Loucy (cell line): ENCODE data around the gene ASTN2.

ENCODE experiments used
- H2AFZ ChIP-seq: fragments of 200-600 bp; sonication (generic); 2 replicates; pipeline ENCODE4 v1.6.0; 2016; ENCODE audit warnings: antibody characterized with exemption, mild to moderate bottlenecking, low read length, moderate library complexity
- H3F3A ChIP-seq: fragments of 200-600 bp; 2 replicates; pipeline ENCODE4 v1.6.0; 2016; ENCODE audit warnings: antibody characterized with exemption, low read depth, mild to moderate bottlenecking
- H3K27me3 ChIP-seq: fragments of 200-600 bp; sonication (generic); 2 replicates; pipeline ENCODE4 v1.6.1; 2014; ENCODE audit warnings: low read length, mild to moderate bottlenecking; ENCODE audit not compliant: insufficient read depth, poor library complexity, severe bottlenecking
- H3K36me3 ChIP-seq: fragments of 200-600 bp; sonication (generic); 2 replicates; pipeline ENCODE4 v1.6.1; 2016; ENCODE audit warnings: low read length; ENCODE audit not compliant: insufficient read depth
- H3K4me1 ChIP-seq: fragments of 200-600 bp; sonication (generic); 2 replicates; pipeline ENCODE4 v1.5.1; 2014; ENCODE audit warnings: low read length, mild to moderate bottlenecking; ENCODE audit not compliant: insufficient read depth, poor library complexity, severe bottlenecking
- H3K4me2 ChIP-seq: fragments of 200-600 bp; sonication (generic); 2 replicates; pipeline ENCODE4 v1.6.0; 2014; ENCODE audit warnings: antibody characterized with exemption, low read length, low read depth, mild to moderate bottlenecking; ENCODE audit not compliant: poor library complexity, severe bottlenecking
- H3K4me3 ChIP-seq: fragments of 200-600 bp; sonication (generic); 2 replicates; pipeline ENCODE4 v1.5.1; 2014; ENCODE audit warnings: low read length, mild to moderate bottlenecking, mixed read lengths; ENCODE audit not compliant: poor library complexity, severe bottlenecking
- H3K79me2 ChIP-seq: fragments of 200-600 bp; sonication (generic); 2 replicates; pipeline ENCODE4 v1.6.1; 2014; ENCODE audit warnings: low read length; ENCODE audit not compliant: insufficient read depth
- H3K9ac ChIP-seq: fragments of 200-600 bp; sonication (generic); 2 replicates; pipeline ENCODE4 v1.6.0; 2014; ENCODE audit warnings: mild to moderate bottlenecking, low read depth, low read length, moderate library complexity; ENCODE audit not compliant: poor library complexity, severe bottlenecking
- H3K9me2 ChIP-seq: fragments of 200-600 bp; sonication (generic); replicated peaks from 2 replicates; pipeline ENCODE4 v1.6.1; 2016; ENCODE audit warnings: low read depth, low read length, mixed read lengths
- H3K9me3 ChIP-seq: fragments of 200-600 bp; sonication (generic); 2 replicates; pipeline ENCODE4 v1.6.1; 2014; ENCODE audit warnings: mild to moderate bottlenecking, antibody characterized with exemption, low read length, low read depth; ENCODE audit not compliant: insufficient read depth
- H4K20me1 ChIP-seq: fragments of 200-600 bp; sonication (generic); 2 replicates; pipeline ENCODE4 v1.6.0; 2014; ENCODE audit warnings: antibody characterized with exemption, low read length, mild to moderate bottlenecking; ENCODE audit not compliant: insufficient read depth, poor library complexity, severe bottlenecking
- CTCF ChIP-seq: fragments of 200-600 bp; sonication (generic); conservative IDR thresholded peaks from 2 replicates; pipeline ENCODE4 v1.5.1; 2014; ENCODE audit warnings: mild to moderate bottlenecking, antibody characterized with exemption, low read length
- EZH2phosphoT487 ChIP-seq: fragments of 200-600 bp; IDR thresholded peaks from 2 replicates; pipeline ENCODE4 v1.6.1; 2018; ENCODE audit warnings: antibody characterized with exemption, mild to moderate bottlenecking, moderate library complexity, borderline replicate concordance

The ASTN2 gene

GRCh38 chr9:116944714-116945534 is 469.9 kb downstream of the ASTN2 start:
- no peaks in the 10 kb centered on the region for H4K20me1 ChIP-seq
- TF ChIP-seq CTCF: no peak
- no peak for TF ChIP-seq EZH2phosphoT487
- H3K9me2 ChIP-seq: no peaks in the 10 kb centered on the region
- no peaks in the 10 kb centered on the region for H3K79me2 ChIP-seq
- no peak overlapping the region for H3K9ac ChIP-seq
- no peaks in the 10 kb centered on the region for H3F3A ChIP-seq
- H3K4me3 ChIP-seq: no peak overlapping the region
- no peak overlapping the region for H2AFZ ChIP-seq
- no peak overlapping the region for H3K4me2 ChIP-seq
- no peaks in the 10 kb centered on the region for H3K4me1 ChIP-seq
- H3K27me3 ChIP-seq: no peaks in the 10 kb centered on the region
- no peaks in the 10 kb centered on the region for H3K36me3 ChIP-seq
- no peaks in the 10 kb centered on the region for H3K9me3 ChIP-seq

GRCh38 chr9:116943970-116944369 is 470.9 kb downstream of the ASTN2 start:
- H3F3A ChIP-seq: no peaks in the 10 kb centered on the region
- no peak overlapping the region for H3K4me2 ChIP-seq
- H3K9ac ChIP-seq: no peak overlapping the region
- TF ChIP-seq EZH2phosphoT487 (no peak), CTCF (no peak)
- H3K4me1 ChIP-seq: no peaks in the 10 kb centered on the region
- H3K27me3 ChIP-seq: no peaks in the 10 kb centered on the region
- H3K9me3 ChIP-seq: no peaks in the 10 kb centered on the region
- H2AFZ ChIP-seq: no peak overlapping the region
- H3K9me2 ChIP-seq: no peaks in the 10 kb centered on the region
- H3K36me3 ChIP-seq: no peaks in the 10 kb centered on the region
- no peaks in the 10 kb centered on the region for H4K20me1 ChIP-seq
- no peaks in the 10 kb centered on the region for H3K79me2 ChIP-seq
- H3K4me3 ChIP-seq: no peak overlapping the region

- Histone ChIP-seq H3F3A (no peaks in the 10 kb centered on the region), H3K9me3 (no peaks in the 10 kb centered on the region), H3K9me2 (no peaks in the 10 kb centered on the region), H3K9ac (no peak overlapping the region), H3K4me3 (no peak overlapping the region), H3K27me3 (no peaks in the 10 kb centered on the region), H3K79me2 (no peaks in the 10 kb centered on the region), H3K4me2 (no peak overlapping the region), H3K4me1 (no peaks in the 10 kb centered on the region), H4K20me1 (no peaks in the 10 kb centered on the region), H2AFZ (no peak overlapping the region), H3K36me3 (no peaks in the 10 kb centered on the region)
- TF ChIP-seq CTCF (no peak), EZH2phosphoT487 (no peak)
Observed at GRCh38 chr9:116942593-116943061, 472.2 kb downstream of the ASTN2 start.
